ENCODE data around the gene KREMEN1.

KREMEN1 gene

DNA sequence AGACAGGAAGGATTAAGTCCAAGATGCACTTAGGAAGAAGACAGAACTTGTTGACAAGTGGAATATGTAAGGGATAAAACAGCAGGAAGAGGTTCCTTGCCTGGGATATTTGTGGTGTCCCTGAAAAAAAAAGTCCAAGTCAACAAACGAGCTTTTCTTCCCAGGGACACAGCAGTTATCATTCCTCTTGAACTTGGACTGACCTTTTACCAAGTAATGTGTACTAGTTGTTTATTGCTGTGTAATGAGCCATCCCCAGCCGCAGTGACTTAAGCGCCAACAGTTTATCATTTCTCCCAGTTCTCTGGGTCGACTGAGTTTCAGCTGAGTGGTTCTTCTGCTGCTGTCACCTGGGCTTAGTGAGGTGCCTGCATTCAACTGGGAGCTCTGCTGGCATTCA is 37.0 kb downstream of the KREMEN1 start:
- TF ChIP-seq, protein P1, sequence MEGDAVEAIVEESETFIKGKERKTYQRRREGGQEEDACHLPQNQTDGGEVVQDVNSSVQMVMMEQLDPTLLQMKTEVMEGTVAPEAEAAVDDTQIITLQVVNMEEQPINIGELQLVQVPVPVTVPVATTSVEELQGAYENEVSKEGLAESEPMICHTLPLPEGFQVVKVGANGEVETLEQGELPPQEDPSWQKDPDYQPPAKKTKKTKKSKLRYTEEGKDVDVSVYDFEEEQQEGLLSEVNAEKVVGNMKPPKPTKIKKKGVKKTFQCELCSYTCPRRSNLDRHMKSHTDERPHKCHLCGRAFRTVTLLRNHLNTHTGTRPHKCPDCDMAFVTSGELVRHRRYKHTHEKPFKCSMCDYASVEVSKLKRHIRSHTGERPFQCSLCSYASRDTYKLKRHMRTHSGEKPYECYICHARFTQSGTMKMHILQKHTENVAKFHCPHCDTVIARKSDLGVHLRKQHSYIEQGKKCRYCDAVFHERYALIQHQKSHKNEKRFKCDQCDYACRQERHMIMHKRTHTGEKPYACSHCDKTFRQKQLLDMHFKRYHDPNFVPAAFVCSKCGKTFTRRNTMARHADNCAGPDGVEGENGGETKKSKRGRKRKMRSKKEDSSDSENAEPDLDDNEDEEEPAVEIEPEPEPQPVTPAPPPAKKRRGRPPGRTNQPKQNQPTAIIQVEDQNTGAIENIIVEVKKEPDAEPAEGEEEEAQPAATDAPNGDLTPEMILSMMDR (IDR thresholded peaks at IDR 0.05) = no peak

DNA sequence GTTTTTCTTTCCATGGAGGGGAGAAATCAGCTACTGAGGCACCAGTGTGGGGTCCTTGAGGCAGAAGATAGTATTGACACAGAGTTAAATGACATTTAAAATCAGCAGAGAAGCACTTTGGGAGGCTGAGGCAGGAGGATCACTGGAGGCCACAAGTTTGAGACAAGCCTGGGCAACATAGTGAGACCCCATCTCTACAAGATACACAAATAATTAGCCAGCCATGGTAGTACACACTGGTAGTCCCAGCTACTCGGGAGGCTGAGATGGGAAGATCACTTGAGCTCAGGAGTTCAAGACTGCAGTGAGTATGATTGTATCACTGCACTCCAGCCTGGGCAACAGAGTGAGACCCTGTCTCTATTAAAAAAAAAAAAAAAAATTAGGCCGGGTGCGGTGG is 38.1 kb downstream of the KREMEN1 start:
- TF ChIP-seq, protein P1 (IDR thresholded peaks at IDR 0.05) = no peak

- TF ChIP-seq, protein P1 (IDR thresholded peaks at IDR 0.05) = no peak
These were observed 39.3 kb downstream of the KREMEN1 start for GRCh38 chr22:29112121-29112520.

- TF ChIP-seq, protein P1 (IDR thresholded peaks at IDR 0.05) = no peak
These were observed 39.8 kb downstream of the KREMEN1 start for GRCh38 chr22:29112681-29113080.

DNA sequence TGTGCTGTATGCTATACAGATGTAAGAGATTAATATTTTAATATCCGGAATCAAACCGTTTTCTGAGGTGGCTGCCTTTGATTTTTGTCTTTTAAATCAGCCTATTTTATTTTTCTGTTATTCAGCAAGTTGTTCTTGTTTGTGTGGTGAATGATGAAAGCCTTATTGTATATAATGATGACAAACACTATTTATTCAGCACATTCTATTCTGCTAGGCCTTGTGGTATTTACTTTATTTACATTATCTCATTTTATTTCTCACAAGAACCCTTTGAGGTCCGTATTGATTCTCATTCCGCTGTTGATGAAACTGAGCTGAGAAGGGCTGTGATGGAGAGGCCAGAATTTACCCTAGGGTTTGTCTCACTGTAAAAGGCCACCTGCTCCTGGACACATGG is 40.5 kb downstream of the KREMEN1 start:
- TF ChIP-seq, protein P1 (IDR thresholded peaks at IDR 0.05) = no peak

GRCh38 chr22:29114392-29114791 is 41.6 kb downstream of the KREMEN1 start:
- TF ChIP-seq, protein P1 (IDR thresholded peaks at IDR 0.05) = no peak

DNA sequence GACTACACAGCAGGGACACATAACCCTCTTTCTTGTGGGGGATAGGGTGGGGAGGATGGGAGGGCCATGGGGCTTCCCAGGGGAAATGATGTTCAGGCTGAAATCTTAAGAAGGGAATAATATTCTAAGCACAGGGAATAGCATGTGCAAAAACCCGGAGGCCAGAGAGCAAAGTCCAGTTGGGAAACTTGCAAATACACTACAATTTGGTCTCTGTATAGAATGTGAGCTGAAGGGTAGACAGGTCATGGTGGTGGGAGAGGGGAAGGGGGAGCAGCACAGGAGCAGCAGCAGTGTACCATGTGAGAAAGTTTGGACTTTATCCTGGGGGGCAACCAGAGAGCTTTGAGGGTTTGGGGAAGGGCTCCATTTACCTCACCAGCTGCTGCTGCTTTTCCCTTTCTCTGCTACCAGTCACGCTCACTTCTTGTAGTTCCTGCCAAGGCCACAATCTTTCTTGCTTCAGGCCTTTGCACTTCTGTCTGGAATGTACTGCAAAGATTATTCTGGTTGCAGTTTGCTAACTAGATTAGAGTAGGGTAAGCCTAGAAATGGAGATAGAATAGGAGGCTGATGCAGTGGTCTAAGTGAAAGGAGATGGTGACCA is 43.0 kb downstream of the KREMEN1 start:
- TF ChIP-seq, protein P1 (IDR thresholded peaks at IDR 0.05) = no peak

Measured in LNCAP (cell line).